A549 (cell line): Measurements from ENCODE around the gene RELL1. TPM values are rescaled to one million over a fixed set of nuclear protein-coding genes. Genes with fewer than 3 reads are reported as not detected.

ENCODE experiments used
- ATAC-seq, 2 experiments: fragments of 200-7000 bp in 1 of 2; fragments of >200 bp in 1 of 2; cut with Nextera tagmentation in 1 of 2; cut with Tn5 transposase in 1 of 2; 3 replicates each; pipeline versions ENCODE4 v1.8.0 to v1.9.1; 2018 to 2020; ENCODE audit warnings: mild to moderate bottlenecking in 1 of 2, moderate library complexity in 1 of 2
- CTCF ChIA-PET: fragments of 300-600 bp; sonication (Branson Sonifier 250); formaldehyde crosslinking; extraction: SDS; loops from one replicate; lab custom pipeline; 2021; ENCODE audit warnings: antibody characterized with exemption, inconsistent platforms; lab: Yijun Ruan, JAX
- POLR2A ChIA-PET: fragments of 350-600 bp; formaldehyde crosslinking; extraction: SDS; loops from one replicate; lab custom pipeline; 2021; ENCODE audit warnings: antibody characterized with exemption, inconsistent platforms; lab: Yijun Ruan, JAX
- DNase-seq, 2 experiments: peaks; one replicate each; pipeline versions ENCODE4 v3.0.0 to v3.0.0-alpha.2; 2011 to 2016; ENCODE audit warnings: low read depth in 1 of 2, low spot score in 1 of 2
- FAIRE-seq: peaks from 2 replicates; lab custom pipeline; 2011; peaks lifted over from hg19 to GRCh38; lab: Jason Lieb, UNC
- H3K27ac ChIP-seq, 2 experiments: fragments of >200 bp; sonication (Bioruptor Twin); formaldehyde crosslinking; 3 replicates each; pipeline ENCODE4 v1.5.1; 2016 to 2017
- H3K4me1 ChIP-seq: fragments of >200 bp; sonication (Bioruptor Twin); formaldehyde crosslinking; 3 replicates; pipeline ENCODE4 v1.6.1; 2016
- H3K4me2 ChIP-seq: fragments of >200 bp; sonication (Bioruptor Twin); formaldehyde crosslinking; 3 replicates; pipeline ENCODE4 v1.6.1; 2016
- H3K4me3 ChIP-seq: fragments of >200 bp; sonication (Bioruptor Twin); formaldehyde crosslinking; 3 replicates; pipeline ENCODE4 v1.5.1; 2016
- H3K9me3 ChIP-seq: fragments of >200 bp; sonication (Bioruptor Twin); formaldehyde crosslinking; 3 replicates; pipeline ENCODE4 v1.6.1; 2016
- BHLHE40 ChIP-seq: IDR thresholded peaks from 2 replicates; pipeline ENCODE4 v1.6.1; 2012; ENCODE audit warnings: low read depth, low read length, inconsistent platforms
- CBX8 ChIP-seq: fragments of 200-600 bp; sonication (generic); IDR thresholded peaks from 2 replicates; pipeline ENCODE4 v1.6.1; 2016
- CHD2 ChIP-seq: fragments of 150-350 bp; IDR thresholded peaks from 2 replicates; pipeline ENCODE4 v1.6.1; 2014; ENCODE audit warnings: low read length; ENCODE audit not compliant: partially characterized antibody
- CHD4 ChIP-seq: fragments of 200-600 bp; sonication (generic); IDR thresholded peaks from 2 replicates; pipeline ENCODE4 v1.6.1; 2016; ENCODE audit warnings: antibody characterized with exemption, mild to moderate bottlenecking, borderline replicate concordance
- EHMT2 ChIP-seq: fragments of 200-600 bp; sonication (generic); IDR thresholded peaks from 2 replicates; pipeline ENCODE4 v1.6.1; 2016; ENCODE audit warnings: antibody characterized with exemption, low read depth, mild to moderate bottlenecking, moderate library complexity
- ESRRA ChIP-seq: fragments of 150-350 bp; IDR thresholded peaks from 2 replicates; pipeline ENCODE4 v1.6.1; 2014; ENCODE audit warnings: mild to moderate bottlenecking, low read length, borderline replicate concordance
- FOXS1 ChIP-seq: fragments of 250-450 bp; sonication (Bioruptor Pico); IDR thresholded peaks from 2 replicates; pipeline ENCODE4 v1.5.0; 2020; ENCODE audit warnings: mild to moderate bottlenecking, moderate library complexity
- HEYL ChIP-seq: fragments of 250-450 bp; sonication (Bioruptor Pico); IDR thresholded peaks from 2 replicates; pipeline ENCODE4 v1.8.0; 2021; ENCODE audit warnings: mild to moderate bottlenecking, moderate library complexity
- HOXB13 ChIP-seq: fragments of 250-450 bp; sonication (Bioruptor Pico); IDR thresholded peaks from 2 replicates; pipeline ENCODE4 v1.5.0; 2020; ENCODE audit warnings: low read depth, mild to moderate bottlenecking, moderate library complexity
- KDM1A ChIP-seq: fragments of 200-600 bp; sonication (generic); IDR thresholded peaks from 2 replicates; pipeline ENCODE4 v1.6.1; 2016; ENCODE audit warnings: low read depth, mild to moderate bottlenecking
- MAZ ChIP-seq: fragments of 150-350 bp; IDR thresholded peaks from 2 replicates; pipeline ENCODE4 v1.6.1; 2014; ENCODE audit warnings: antibody characterized with exemption, low read depth, low read length, borderline replicate concordance
- MYC ChIP-seq: IDR thresholded peaks from 2 replicates; pipeline ENCODE4 v1.6.1; 2012; ENCODE audit warnings: mild to moderate bottlenecking, inconsistent platforms, low read length, improper control_type of control experiment, borderline replicate concordance
- NFE2L2 ChIP-seq: fragments of 150-350 bp; conservative IDR thresholded peaks from 2 replicates; pipeline ENCODE4 v1.6.1; 2014; ENCODE audit warnings: low read length
- NPAS2 ChIP-seq: fragments of 250-450 bp; sonication (Bioruptor Pico); IDR thresholded peaks from 2 replicates; pipeline ENCODE4 v1.8.0; 2022; ENCODE audit warnings: mild to moderate bottlenecking, moderate library complexity, borderline replicate concordance
- RAD21 ChIP-seq, 2 experiments: fragments of >200 bp in 1 of 2; sonication (Bioruptor Twin) in 1 of 2; formaldehyde crosslinking in 1 of 2; IDR thresholded peaks in 1 of 2; conservative IDR thresholded peaks in 1 of 2; 2 replicates in 1 of 2; 3 replicates in 1 of 2; pipeline ENCODE4 v1.6.1; 2012 to 2018; ENCODE audit warnings: inconsistent platforms in 1 of 2
- RARB ChIP-seq: fragments of 250-450 bp; sonication (Bioruptor Pico); IDR thresholded peaks from 2 replicates; pipeline ENCODE4 v1.8.0; 2021; ENCODE audit warnings: mild to moderate bottlenecking, moderate library complexity
- RFX5 ChIP-seq: fragments of 450-650 bp; IDR thresholded peaks from 2 replicates; pipeline ENCODE4 v1.7.1; 2014; ENCODE audit warnings: antibody characterized with exemption, mild to moderate bottlenecking, moderate library complexity
- ZNF302 ChIP-seq: fragments of 250-450 bp; sonication (Bioruptor Pico); IDR thresholded peaks from 2 replicates; pipeline ENCODE4 v1.9.0; 2021; ENCODE audit warnings: inconsistent platforms, mild to moderate bottlenecking, moderate library complexity
- WGBS: methylation state at CpG from one replicate; pipeline ENCODE4 v1.1.6; 2017; ENCODE audit errors: missing lambda C conversion rate; 5-methylcytosine and 5-hydroxymethylcytosine counted together
- polyA plus RNA-seq, 4 experiments: library from polyadenylated mRNA; depleted of rRNA in 3 of 4; stranded (reverse); fragments of >200 nt; fragmentation: RNase III in 1 of 4; extraction: RNeasy Plus Mini Kit Qiagen cat#74134 plus additional on column Dnase treatment in 1 of 4; gene quantifications; 2 replicates in 3 of 4; 3 replicates in 1 of 4; pipeline ENCODE4 v1.2.3, GENCODE V29; 2011 to 2017
- TF ChIP-seq, protein P1 (sequence below): fragments of >200 bp; sonication (Bioruptor Twin); formaldehyde crosslinking; IDR thresholded peaks from 2 replicates; pipeline ENCODE4 v1.6.1; 2016
- TF ChIP-seq, protein P2 (sequence below): fragments of >200 bp; sonication (Bioruptor Twin); formaldehyde crosslinking; IDR thresholded peaks from 3 replicates; pipeline ENCODE4 v1.6.1; 2016

Gene RELL1
- polyA plus RNA-seq, 2 of the 4 experiments (the other 2 are of a cell fraction), result 5.0 to 9.6 TPM

DNA sequence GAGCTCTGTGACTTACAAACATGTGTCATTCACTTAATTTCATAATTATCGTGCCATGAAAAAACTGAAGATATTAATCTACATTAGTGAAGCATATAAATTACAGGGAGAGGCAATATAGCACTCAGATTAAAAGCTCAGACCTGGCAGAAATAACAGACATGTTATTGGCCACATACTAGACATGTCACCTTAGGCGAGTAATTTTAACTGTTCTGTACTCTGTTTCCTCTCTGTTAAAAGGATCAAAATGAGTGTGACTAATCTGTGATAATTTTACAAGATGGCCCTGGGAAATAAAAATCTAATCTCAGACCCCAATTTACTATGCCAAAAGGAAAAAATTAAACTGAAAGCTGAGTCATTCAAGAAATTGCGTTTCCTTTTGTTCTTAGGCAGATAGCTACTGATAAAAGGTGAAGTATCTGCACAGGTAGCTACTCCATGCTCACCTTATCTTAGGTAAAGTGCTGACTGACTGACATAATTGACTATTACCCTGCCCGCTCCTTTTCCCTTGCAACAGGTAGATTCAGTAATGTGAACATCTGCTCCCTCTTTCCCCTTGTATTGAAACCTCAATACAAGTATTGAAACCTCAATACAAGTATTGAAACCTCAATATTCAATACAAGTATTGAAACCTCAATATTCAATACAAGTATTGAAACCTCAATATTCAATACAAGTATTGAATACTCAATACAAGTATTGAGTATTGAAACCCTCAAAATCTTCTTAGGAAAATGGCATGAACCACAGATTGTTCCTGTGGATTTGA is 33.2 kb downstream of the RELL1 start:
- ATAC-seq, result no peak
- CTCF ChIA-PET, result interaction anchor here (0.6 to 1.4 kb wide), 4 partner anchors 11 to 50 kb away, joined by 3 to 6 read pairs (median 4); no protein-coding TSS in a partner anchor
- DNase-seq, result no peak
- no peak overlapping the region for H3K4me2 ChIP-seq
- no peak for FAIRE-seq
- H3K27ac ChIP-seq, result no peak overlapping the region
- no peak for TF ChIP-seq NFE2L2
- TF ChIP-seq CHD4, result no peak
- no peak for TF ChIP-seq BHLHE40
- TF ChIP-seq, all 56 proteins: peak for 0
- POLR2A ChIA-PET, result no interaction called here
- Histone ChIP-seq H3K4me1 (peaks cover 20% of the 10 kb centered on the region), H3K4me3 (no peak overlapping the region), H3K9me3 (peaks cover 4% of the 10 kb centered on the region; the same call in 1 of the 3 replicates)
- 74% methylated on average over 4 of the region's 4 CpGs for WGBS

DNA sequence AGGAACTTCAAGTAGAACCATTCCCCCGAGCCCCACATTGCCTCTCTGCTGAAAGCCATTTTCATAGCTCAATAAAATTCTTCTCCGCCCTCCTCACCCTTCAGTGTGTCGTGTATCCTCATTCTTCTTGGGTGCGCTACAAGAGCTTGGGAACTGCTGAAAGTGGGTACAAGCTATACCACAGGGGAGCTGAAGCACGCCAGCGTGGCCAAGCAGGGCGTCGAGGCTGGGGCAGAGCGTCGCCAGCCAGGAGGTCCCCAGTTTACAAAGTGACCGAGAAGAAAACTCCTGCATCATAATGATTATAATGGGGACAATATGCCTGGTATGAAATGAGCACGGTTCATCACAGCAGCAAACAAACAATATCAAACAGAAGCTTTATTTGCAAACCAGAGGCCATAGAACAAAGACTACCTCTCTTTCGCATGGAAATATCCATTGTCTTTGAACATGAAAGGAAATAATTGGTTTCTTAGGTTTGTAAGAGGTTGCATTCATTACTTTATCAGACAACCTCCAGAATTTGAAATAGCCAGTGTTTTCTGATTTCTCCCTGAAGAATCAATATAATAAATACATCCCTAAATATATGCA is 34.3 kb downstream of the RELL1 start:
- Histone ChIP-seq H3K4me2 (no peak overlapping the region), H3K27ac (peak overlapping the region in 1 of 2 experiments; percentile 18; a peak in 1 of 6 replicates), H3K4me1 (peaks cover 30% of the 10 kb centered on the region), H3K4me3 (no peak overlapping the region), H3K9me3 (peaks cover 4% of the 10 kb centered on the region; the same call in 1 of the 3 replicates)
- FAIRE-seq (no peak), ATAC-seq (no peak), DNase-seq (no peak)
- ChIA-PET CTCF (interaction anchor here (1.4 kb wide), 1 partner anchor 49 kb away, joined by 6 read pairs; no protein-coding TSS in a partner anchor), POLR2A (interaction anchor here (0.6 kb wide), 1 partner anchor 35 kb away, joined by 5 read pairs; the partner anchor contains the start of gene RELL1)
- no peak for TF ChIP-seq FOXS1
- WGBS, result 91% methylated on average over 13 of the region's 13 CpGs

DNA sequence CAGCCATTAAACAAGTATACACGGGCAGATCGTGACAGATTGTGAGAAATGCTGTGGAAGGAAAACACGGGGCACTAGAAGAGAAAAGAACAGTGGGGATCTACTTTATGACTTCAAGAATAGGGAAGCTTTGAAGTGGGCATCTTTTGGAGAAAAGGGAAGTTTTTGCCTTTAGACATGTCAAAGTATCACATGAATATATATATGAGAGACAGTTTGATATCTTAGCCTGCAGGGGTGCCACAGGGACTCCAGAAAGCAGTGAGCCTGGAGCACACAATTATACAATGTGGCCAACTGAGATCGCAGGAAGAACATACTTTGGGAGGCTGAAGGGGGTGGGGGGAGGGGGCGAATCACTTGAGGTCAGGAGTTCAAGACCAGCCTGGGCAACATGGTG is 35.7 kb downstream of the RELL1 start:
- H3K9me3 ChIP-seq, result no peaks in the 10 kb centered on the region
- no peak overlapping the region for H3K4me3 ChIP-seq
- peaks cover 44% of the 10 kb centered on the region for H3K4me1 ChIP-seq
- ChIA-PET CTCF (interaction anchor here (1.3 kb wide), 1 partner anchor 32 kb away, joined by 3 read pairs; no protein-coding TSS in a partner anchor), POLR2A (no interaction called here)
- ATAC-seq (no peak), DNase-seq (no peak), FAIRE-seq (no peak)
- TF ChIP-seq RAD21 (conservative IDR thresholded peaks at IDR 0.05 in 1 of 2, IDR thresholded peaks at IDR 0.05 in 1 of 2), result no peak
- no peak for TF ChIP-seq CHD4
- TF ChIP-seq MAZ, result no peak
- TF ChIP-seq, protein P1, sequence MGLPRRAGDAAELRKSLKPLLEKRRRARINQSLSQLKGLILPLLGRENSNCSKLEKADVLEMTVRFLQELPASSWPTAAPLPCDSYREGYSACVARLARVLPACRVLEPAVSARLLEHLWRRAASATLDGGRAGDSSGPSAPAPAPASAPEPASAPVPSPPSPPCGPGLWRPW, result no peak
- no peak for TF ChIP-seq ESRRA
- TF ChIP-seq CBX8, result no peak
- no peak for TF ChIP-seq MYC
- TF ChIP-seq NPAS2 (CRISPR knock-in tag), result no peak
- TF ChIP-seq KDM1A, result no peak
- no peak for TF ChIP-seq ZNF302 (CRISPR knock-in tag)
- TF ChIP-seq RARB (CRISPR knock-in tag), result no peak
- no peak for TF ChIP-seq RFX5
- TF ChIP-seq, protein P2, sequence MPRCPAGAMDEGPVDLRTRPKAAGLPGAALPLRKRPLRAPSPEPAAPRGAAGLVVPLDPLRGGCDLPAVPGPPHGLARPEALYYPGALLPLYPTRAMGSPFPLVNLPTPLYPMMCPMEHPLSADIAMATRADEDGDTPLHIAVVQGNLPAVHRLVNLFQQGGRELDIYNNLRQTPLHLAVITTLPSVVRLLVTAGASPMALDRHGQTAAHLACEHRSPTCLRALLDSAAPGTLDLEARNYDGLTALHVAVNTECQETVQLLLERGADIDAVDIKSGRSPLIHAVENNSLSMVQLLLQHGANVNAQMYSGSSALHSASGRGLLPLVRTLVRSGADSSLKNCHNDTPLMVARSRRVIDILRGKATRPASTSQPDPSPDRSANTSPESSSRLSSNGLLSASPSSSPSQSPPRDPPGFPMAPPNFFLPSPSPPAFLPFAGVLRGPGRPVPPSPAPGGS, result no peak
- TF ChIP-seq BHLHE40, result no peak
- TF ChIP-seq HOXB13 (CRISPR knock-in tag), result no peak
- TF ChIP-seq CHD2, result no peak
- no peak for TF ChIP-seq HEYL (CRISPR knock-in tag)
- TF ChIP-seq EHMT2, result no peak
- 0 out of 6 replicates have a peak overlapping the region, but pooled peaks of 1 of the 2 experiments have one; percentile 20 for H3K27ac ChIP-seq
- 94% methylated on average over 4 of the region's 5 CpGs for WGBS
- no peak overlapping the region for H3K4me2 ChIP-seq
